Measurements from ENCODE around the gene AK2.
A peak's percentile ranks its signal among the peaks of the same experiment; 100 is the strongest.

The AK2 gene

GRCh38 chr1:33039840-33040239 lies 3.2 kb upstream of the AK2 start:
- peaks cover 0 to 7% of the 10 kb centered on the region in 2 experiments; a peak in 1 of 3 replicates for H3K36me3 ChIP-seq (ENCODE audit: control insufficient read depth in 2 of 2, insufficient read depth in 1 of 2, low read length in 2 of 2)
- H3K9me3 ChIP-seq (ENCODE audit: control insufficient read depth, insufficient read depth, low read depth, low read length): no peaks in the 10 kb centered on the region
- no peak overlapping the region for H3K27ac ChIP-seq (ENCODE audit: extremely low read depth, low read depth, low read length)
- CTCF ChIA-PET: interaction anchor here (1.1 kb wide), 1 partner anchor 17 kb away, joined by 3 read pairs; no protein-coding TSS in a partner anchor
- H3K4me3 ChIP-seq (ENCODE audit: low read depth, low read length): no peak overlapping the region
- H3K4me1 ChIP-seq (ENCODE audit: control insufficient read depth, insufficient read depth, low read length): no peaks in the 10 kb centered on the region
- TF ChIP-seq ZNF354C (tag by site-specific recombination; IDR thresholded peaks at IDR 0.05; ENCODE audit: borderline replicate concordance, low read depth) (no peak), ZSCAN4 (tag by site-specific recombination; IDR thresholded peaks at IDR 0.05) (no peak), ZNF449 (tag by site-specific recombination; IDR thresholded peaks at IDR 0.05) (no peak), ZNF530 (tag by site-specific recombination; IDR thresholded peaks at IDR 0.05; ENCODE audit: low read depth) (no peak), ATF2 (tag by site-specific recombination; IDR thresholded peaks at IDR 0.05; ENCODE audit: low read depth) (no peak), ZNF266 (tag by site-specific recombination; IDR thresholded peaks at IDR 0.05; ENCODE audit: low read depth) (no peak), ZNF416 (tag by site-specific recombination; IDR thresholded peaks at IDR 0.05) (no peak), PRDM1 (tag by site-specific recombination; IDR thresholded peaks at IDR 0.05) (no peak), CTCF (tag by site-specific recombination; IDR thresholded peaks at IDR 0.05) (no peak)
- POLR2A ChIA-PET: no interaction called here

GRCh38 chr1:33036051-33036525 lies 595 bp downstream of the AK2 start:
- peak overlapping the region; percentile 48; the same call in 1 of the 2 replicates for H3K27ac ChIP-seq (ENCODE audit: extremely low read depth, low read depth, low read length)
- CTCF ChIA-PET: interaction anchor here (0.7 to 1.9 kb wide), 2 partner anchors 73 to 1062 kb away, joined by 3 to 4 read pairs; no protein-coding TSS in a partner anchor
- POLR2A ChIA-PET: no interaction called here
- 0 out of 2 replicates have a peak, but pooled peaks have one; percentile 23 for TF ChIP-seq ZNF76 (tag by site-specific recombination; IDR thresholded peaks at IDR 0.05; ENCODE audit: borderline replicate concordance, low read depth)
- TF ChIP-seq ZNF266 (tag by site-specific recombination; IDR thresholded peaks at IDR 0.05; ENCODE audit: low read depth): no peak
- no peak for TF ChIP-seq ZNF23 (tag by site-specific recombination; IDR thresholded peaks at IDR 0.05; ENCODE audit: borderline replicate concordance)
- TF ChIP-seq RBAK (tag by site-specific recombination; IDR thresholded peaks at IDR 0.05): no peak
- no peak for TF ChIP-seq ZNF501 (tag by site-specific recombination; IDR thresholded peaks at IDR 0.05)
- 0 out of 2 replicates have a peak, but pooled peaks have one; percentile 50 for TF ChIP-seq TSHZ1 (tag by site-specific recombination; IDR thresholded peaks at IDR 0.05; ENCODE audit: borderline replicate concordance)
- TF ChIP-seq ZNF341 (tag by site-specific recombination; IDR thresholded peaks at IDR 0.05; ENCODE audit: low read depth): no peak
- TF ChIP-seq BCL11B (tag by site-specific recombination; IDR thresholded peaks at IDR 0.05; ENCODE audit: low read depth): no peak
- TF ChIP-seq ZSCAN4 (tag by site-specific recombination; IDR thresholded peaks at IDR 0.05): no peak
- TF ChIP-seq MYNN (tag by site-specific recombination; IDR thresholded peaks at IDR 0.05; ENCODE audit: borderline replicate concordance): no peak
- TF ChIP-seq ZNF121 (tag by site-specific recombination; IDR thresholded peaks at IDR 0.05): no peak
- TF ChIP-seq PATZ1 (tag by site-specific recombination; IDR thresholded peaks at IDR 0.05): peak; percentile 21; the same call in 1 of the 2 replicates
- 0 out of 2 replicates have a peak, but pooled peaks have one; percentile 26 for TF ChIP-seq ZNF600 (tag by site-specific recombination; IDR thresholded peaks at IDR 0.05)

More at GRCh38 chr1:33036051-33036525, 595 bp downstream of the AK2 start:
- Histone ChIP-seq H3K9me3 (ENCODE audit: control insufficient read depth, insufficient read depth, low read depth, low read length) (no peaks in the 10 kb centered on the region), H3K4me1 (ENCODE audit: control insufficient read depth, insufficient read depth, low read length) (peaks cover 10% of the 10 kb centered on the region), H3K36me3 (ENCODE audit: control insufficient read depth in 2 of 2, insufficient read depth in 1 of 2, low read length in 2 of 2) (peaks cover 0 to 37% of the 10 kb centered on the region in 2 experiments; a peak in 2 of 3 replicates), H3K4me3 (ENCODE audit: low read depth, low read length) (peak overlapping the region; percentile 68)

Data from HEK293 (cell line).